SU-DHL-6 (cell line): Measurements from ENCODE around the gene SLC11A2.

Source experiments
- H2AFZ ChIP-seq: fragments of 200-600 bp; sonication (generic); 2 replicates; pipeline ENCODE4 v1.6.1; 2014; ENCODE audit warnings: low read depth, mild to moderate bottlenecking, moderate library complexity, mixed read lengths, antibody characterized with exemption, low read length; ENCODE audit not compliant: severe bottlenecking
- H3F3A ChIP-seq: fragments of 200-600 bp; shearing (Covaris generic); 2 replicates; pipeline ENCODE4 v1.6.0; 2016; ENCODE audit warnings: antibody characterized with exemption, mild to moderate bottlenecking; ENCODE audit not compliant: insufficient read depth
- H3K27ac ChIP-seq: fragments of 200-600 bp; sonication (generic); 2 replicates; pipeline ENCODE4 v1.5.1; 2016; ENCODE audit warnings: low read depth, mild to moderate bottlenecking, low read length, moderate library complexity, mixed read lengths
- H3K27me3 ChIP-seq: fragments of 200-600 bp; sonication (generic), shearing (Covaris generic); 2 replicates; pipeline ENCODE4 v1.6.0; 2014; ENCODE audit warnings: mild to moderate bottlenecking, low read length
- H3K36me3 ChIP-seq: fragments of 200-600 bp; sonication (generic); 2 replicates; pipeline ENCODE4 v1.6.1; 2014; ENCODE audit warnings: mild to moderate bottlenecking, low read length, mixed read lengths
- H3K4me2 ChIP-seq: fragments of 300-600, 200-600 bp; shearing (Covaris generic), sonication (generic); 2 replicates; pipeline ENCODE4 v1.6.0; 2014; ENCODE audit warnings: low read length, low read depth, mild to moderate bottlenecking; ENCODE audit not compliant: poor library complexity, severe bottlenecking
- H3K4me3 ChIP-seq: fragments of 200-600 bp; sonication (generic); 2 replicates; pipeline ENCODE4 v1.5.1; 2014; ENCODE audit warnings: antibody characterized with exemption, low read length, mild to moderate bottlenecking, mixed read lengths; ENCODE audit not compliant: insufficient read depth, poor library complexity, severe bottlenecking
- H3K79me2 ChIP-seq: fragments of 200-600 bp; sonication (generic); 2 replicates; pipeline ENCODE4 v1.6.1; 2014; ENCODE audit warnings: mild to moderate bottlenecking, low read length, moderate library complexity; ENCODE audit not compliant: insufficient read depth
- H3K9ac ChIP-seq: fragments of 200-600 bp; sonication (generic); 2 replicates; pipeline ENCODE4 v1.7.0; 2014; ENCODE audit warnings: mild to moderate bottlenecking, low read length
- H3K9me2 ChIP-seq: fragments of 200-600 bp; sonication (generic); replicated peaks from 2 replicates; pipeline ENCODE4 v1.6.1; 2014; ENCODE audit warnings: low read length; ENCODE audit not compliant: insufficient read depth
- H3K9me3 ChIP-seq: fragments of 200-600 bp; sonication (generic); 2 replicates; pipeline ENCODE4 v1.6.1; 2014; ENCODE audit warnings: low read length, mixed read lengths; ENCODE audit not compliant: insufficient read depth
- H4K20me1 ChIP-seq: fragments of 200-600 bp; sonication (generic); 2 replicates; pipeline ENCODE4 v1.6.1; 2014; ENCODE audit warnings: low read depth, mild to moderate bottlenecking, antibody characterized with exemption, low read length, moderate library complexity, mixed read lengths
- EZH2phosphoT487 ChIP-seq: fragments of 200-600 bp; sonication (generic), shearing (Covaris generic); conservative IDR thresholded peaks from 2 replicates; pipeline ENCODE4 v1.6.1; 2018; ENCODE audit warnings: mild to moderate bottlenecking, antibody characterized with exemption, low read length, moderate library complexity, mixed read lengths
- TF ChIP-seq, protein P1 (sequence below): fragments of 200-600 bp; sonication (generic); IDR thresholded peaks from one replicate; pipeline ENCODE4 v1.5.1; 2017; ENCODE audit warnings: antibody characterized with exemption, mild to moderate bottlenecking, low read length, moderate library complexity; ENCODE audit not compliant: insufficient read depth, poor library complexity, severe bottlenecking

Gene SLC11A2

DNA sequence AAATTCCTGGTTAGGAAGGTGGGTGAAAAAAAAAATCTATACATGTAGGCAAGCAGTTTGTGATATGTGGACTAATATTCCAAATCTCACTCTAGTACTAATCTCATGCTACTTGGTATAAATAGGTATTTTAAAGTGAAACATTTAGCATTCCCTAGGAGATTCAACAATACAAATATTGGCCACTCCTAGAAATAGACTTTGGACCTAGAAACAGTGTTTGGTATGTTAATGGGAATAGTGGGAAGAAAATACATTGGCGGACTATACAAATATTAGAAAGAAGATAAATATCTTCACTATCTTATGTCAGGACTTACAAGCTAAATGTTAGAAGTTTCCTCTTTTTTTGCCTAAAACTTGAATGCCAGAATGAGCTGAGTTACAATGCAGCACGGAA lies 45.6 kb downstream of the SLC11A2 start:
- Histone ChIP-seq H3K4me2 (no peak overlapping the region), H3K4me3 (no peak overlapping the region), H3K9me2 (no peaks in the 10 kb centered on the region), H3F3A (0 out of 2 replicates have a peak, but pooled peaks cover 4% of the 10 kb centered on the region), H3K9me3 (no peaks in the 10 kb centered on the region), H3K9ac (no peak overlapping the region), H3K27ac (no peak overlapping the region), H3K79me2 (no peaks in the 10 kb centered on the region), H3K27me3 (no peaks in the 10 kb centered on the region), H3K36me3 (peaks cover 4% of the 10 kb centered on the region; the same call in 1 of the 2 replicates), H4K20me1 (no peaks in the 10 kb centered on the region), H2AFZ (no peak overlapping the region)
- TF ChIP-seq, protein P1, sequence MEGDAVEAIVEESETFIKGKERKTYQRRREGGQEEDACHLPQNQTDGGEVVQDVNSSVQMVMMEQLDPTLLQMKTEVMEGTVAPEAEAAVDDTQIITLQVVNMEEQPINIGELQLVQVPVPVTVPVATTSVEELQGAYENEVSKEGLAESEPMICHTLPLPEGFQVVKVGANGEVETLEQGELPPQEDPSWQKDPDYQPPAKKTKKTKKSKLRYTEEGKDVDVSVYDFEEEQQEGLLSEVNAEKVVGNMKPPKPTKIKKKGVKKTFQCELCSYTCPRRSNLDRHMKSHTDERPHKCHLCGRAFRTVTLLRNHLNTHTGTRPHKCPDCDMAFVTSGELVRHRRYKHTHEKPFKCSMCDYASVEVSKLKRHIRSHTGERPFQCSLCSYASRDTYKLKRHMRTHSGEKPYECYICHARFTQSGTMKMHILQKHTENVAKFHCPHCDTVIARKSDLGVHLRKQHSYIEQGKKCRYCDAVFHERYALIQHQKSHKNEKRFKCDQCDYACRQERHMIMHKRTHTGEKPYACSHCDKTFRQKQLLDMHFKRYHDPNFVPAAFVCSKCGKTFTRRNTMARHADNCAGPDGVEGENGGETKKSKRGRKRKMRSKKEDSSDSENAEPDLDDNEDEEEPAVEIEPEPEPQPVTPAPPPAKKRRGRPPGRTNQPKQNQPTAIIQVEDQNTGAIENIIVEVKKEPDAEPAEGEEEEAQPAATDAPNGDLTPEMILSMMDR: no peak
- TF ChIP-seq EZH2phosphoT487: no peak

DNA sequence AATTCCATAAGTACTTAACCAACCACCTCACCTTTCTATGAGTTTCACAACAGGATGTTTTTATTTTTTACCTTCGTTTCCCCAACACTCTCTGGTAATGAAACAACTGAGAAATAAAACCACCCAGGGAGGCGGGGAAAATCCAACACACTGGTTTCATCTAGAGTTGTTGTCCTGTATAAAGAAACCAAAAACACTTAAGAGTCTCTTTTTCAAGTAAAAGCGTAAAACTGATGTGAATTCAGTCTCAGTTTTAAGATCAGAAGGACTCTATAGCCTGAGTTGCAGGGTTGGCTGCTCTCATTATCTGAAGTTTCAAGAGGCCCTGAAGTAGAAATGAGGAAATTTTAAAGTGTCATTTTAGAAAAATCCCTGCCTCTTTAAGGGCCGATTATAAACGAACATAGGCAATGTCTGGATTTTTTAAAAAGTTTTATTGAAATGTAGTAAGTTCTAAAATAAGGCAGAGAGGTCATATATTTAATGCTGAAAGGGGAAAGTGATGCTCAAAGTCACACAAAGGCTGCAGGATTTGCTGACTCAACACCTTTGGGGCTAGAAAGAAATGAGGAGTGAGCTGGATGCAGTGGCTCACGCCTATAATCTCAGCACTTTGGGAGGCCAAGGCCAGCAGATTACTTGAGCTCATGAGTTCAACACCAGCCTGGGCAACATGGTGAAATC lies 46.7 kb downstream of the SLC11A2 start:
- no peak overlapping the region for H3K4me2 ChIP-seq
- H3K9ac ChIP-seq: no peak overlapping the region
- no peak overlapping the region for H2AFZ ChIP-seq
- H3K4me3 ChIP-seq: no peak overlapping the region
- no peak overlapping the region for H3K27ac ChIP-seq
- H3K9me3 ChIP-seq: no peaks in the 10 kb centered on the region
- 0 out of 2 replicates have a peak, but pooled peaks cover 4% of the 10 kb centered on the region for H3F3A ChIP-seq
- no peaks in the 10 kb centered on the region for H4K20me1 ChIP-seq
- H3K27me3 ChIP-seq: no peaks in the 10 kb centered on the region
- no peaks in the 10 kb centered on the region for H3K9me2 ChIP-seq
- no peaks in the 10 kb centered on the region for H3K79me2 ChIP-seq
- peaks cover 4% of the 10 kb centered on the region; the same call in 1 of the 2 replicates for H3K36me3 ChIP-seq
- TF ChIP-seq, protein P1: no peak
- no peak for TF ChIP-seq EZH2phosphoT487

DNA sequence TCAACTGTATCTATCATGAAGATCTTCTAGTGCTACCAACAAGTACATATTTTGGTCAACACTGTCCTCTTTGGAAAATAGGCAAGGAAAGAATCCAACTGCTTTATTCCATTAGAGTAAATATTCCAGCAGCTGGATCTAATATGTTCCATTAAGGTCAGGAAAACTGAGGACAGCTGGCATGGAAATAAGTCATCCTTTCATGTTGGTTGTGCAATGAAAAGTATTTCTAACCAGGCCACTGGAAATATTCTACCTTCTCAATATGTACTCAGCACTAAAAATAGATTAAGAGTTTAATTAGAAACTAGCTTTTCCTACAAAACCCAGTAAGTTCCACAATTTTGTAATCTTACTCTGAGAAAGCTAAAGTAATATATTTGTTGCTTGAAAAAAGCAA lies 54.2 kb downstream of the SLC11A2 start:
- Histone ChIP-seq H3K27ac (no peak overlapping the region), H3K27me3 (no peaks in the 10 kb centered on the region), H3K9ac (no peak overlapping the region), H3K9me2 (no peaks in the 10 kb centered on the region), H3K4me3 (no peak overlapping the region), H3K9me3 (no peaks in the 10 kb centered on the region), H3K79me2 (no peaks in the 10 kb centered on the region), H2AFZ (no peak overlapping the region), H3F3A (no peaks in the 10 kb centered on the region), H4K20me1 (no peaks in the 10 kb centered on the region), H3K36me3 (no peaks in the 10 kb centered on the region), H3K4me2 (no peak overlapping the region)
- TF ChIP-seq, protein P1: no peak
